Ishikawa (cell line): ENCODE measurements around the gene GRID1.

ENCODE experiments used
- CEBPB ChIP-seq: IDR thresholded peaks from 2 replicates; pipeline ENCODE4 v1.6.1; 2012
- CREB1 ChIP-seq: IDR thresholded peaks from 2 replicates; pipeline ENCODE4 v1.6.1; 2012; ENCODE audit warnings: low read depth
- EP300 ChIP-seq: IDR thresholded peaks from 2 replicates; pipeline ENCODE4 v1.6.1; 2012; ENCODE audit warnings: borderline replicate concordance
- FOXM1 ChIP-seq: IDR thresholded peaks from 2 replicates; pipeline ENCODE4 v1.6.1; 2012; ENCODE audit warnings: low read depth, borderline replicate concordance
- NFIC ChIP-seq: IDR thresholded peaks from 2 replicates; pipeline ENCODE4 v1.6.1; 2012
- RAD21 ChIP-seq: IDR thresholded peaks from 2 replicates; pipeline ENCODE4 v1.6.1; 2012; ENCODE audit warnings: low read depth
- TAF1 ChIP-seq: IDR thresholded peaks from 2 replicates; pipeline ENCODE4 v1.6.1; 2012; ENCODE audit warnings: low read depth, mild to moderate bottlenecking
- TEAD4 ChIP-seq: IDR thresholded peaks from 2 replicates; pipeline ENCODE4 v1.6.1; 2012
- TF ChIP-seq, protein P1 (sequence below): IDR thresholded peaks from 2 replicates; pipeline ENCODE4 v1.6.1; 2012
- TF ChIP-seq, protein P2 (sequence below): IDR thresholded peaks from 2 replicates; pipeline ENCODE4 v1.6.1; 2012; ENCODE audit warnings: low read depth, mild to moderate bottlenecking

DNA sequence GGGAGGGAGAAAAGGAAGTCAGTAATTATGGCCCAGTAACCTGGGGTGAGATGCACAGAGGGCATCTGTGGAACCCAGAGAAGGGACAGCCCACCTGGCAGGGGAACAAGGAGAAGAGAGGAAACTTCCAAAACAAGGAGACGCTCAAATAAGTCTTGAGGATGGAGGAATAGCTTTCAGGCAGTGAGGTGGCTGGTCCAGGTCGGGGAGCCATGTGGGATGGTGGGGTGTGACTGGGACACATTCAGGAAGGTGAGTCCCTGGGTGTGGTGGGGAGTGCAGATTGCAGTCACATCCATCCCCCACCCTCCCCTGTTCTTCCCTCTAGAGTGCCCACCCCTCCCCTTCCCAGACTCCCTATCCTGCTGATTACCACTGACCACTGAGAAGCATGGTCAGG lies 175.4 kb downstream of the GRID1 start:
- TF ChIP-seq, protein P1, sequence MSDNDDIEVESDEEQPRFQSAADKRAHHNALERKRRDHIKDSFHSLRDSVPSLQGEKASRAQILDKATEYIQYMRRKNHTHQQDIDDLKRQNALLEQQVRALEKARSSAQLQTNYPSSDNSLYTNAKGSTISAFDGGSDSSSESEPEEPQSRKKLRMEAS: no peak
- no peak for TF ChIP-seq EP300
- TF ChIP-seq RAD21: no peak
- TF ChIP-seq TAF1: no peak
- TF ChIP-seq TEAD4: no peak
- TF ChIP-seq, protein P2, sequence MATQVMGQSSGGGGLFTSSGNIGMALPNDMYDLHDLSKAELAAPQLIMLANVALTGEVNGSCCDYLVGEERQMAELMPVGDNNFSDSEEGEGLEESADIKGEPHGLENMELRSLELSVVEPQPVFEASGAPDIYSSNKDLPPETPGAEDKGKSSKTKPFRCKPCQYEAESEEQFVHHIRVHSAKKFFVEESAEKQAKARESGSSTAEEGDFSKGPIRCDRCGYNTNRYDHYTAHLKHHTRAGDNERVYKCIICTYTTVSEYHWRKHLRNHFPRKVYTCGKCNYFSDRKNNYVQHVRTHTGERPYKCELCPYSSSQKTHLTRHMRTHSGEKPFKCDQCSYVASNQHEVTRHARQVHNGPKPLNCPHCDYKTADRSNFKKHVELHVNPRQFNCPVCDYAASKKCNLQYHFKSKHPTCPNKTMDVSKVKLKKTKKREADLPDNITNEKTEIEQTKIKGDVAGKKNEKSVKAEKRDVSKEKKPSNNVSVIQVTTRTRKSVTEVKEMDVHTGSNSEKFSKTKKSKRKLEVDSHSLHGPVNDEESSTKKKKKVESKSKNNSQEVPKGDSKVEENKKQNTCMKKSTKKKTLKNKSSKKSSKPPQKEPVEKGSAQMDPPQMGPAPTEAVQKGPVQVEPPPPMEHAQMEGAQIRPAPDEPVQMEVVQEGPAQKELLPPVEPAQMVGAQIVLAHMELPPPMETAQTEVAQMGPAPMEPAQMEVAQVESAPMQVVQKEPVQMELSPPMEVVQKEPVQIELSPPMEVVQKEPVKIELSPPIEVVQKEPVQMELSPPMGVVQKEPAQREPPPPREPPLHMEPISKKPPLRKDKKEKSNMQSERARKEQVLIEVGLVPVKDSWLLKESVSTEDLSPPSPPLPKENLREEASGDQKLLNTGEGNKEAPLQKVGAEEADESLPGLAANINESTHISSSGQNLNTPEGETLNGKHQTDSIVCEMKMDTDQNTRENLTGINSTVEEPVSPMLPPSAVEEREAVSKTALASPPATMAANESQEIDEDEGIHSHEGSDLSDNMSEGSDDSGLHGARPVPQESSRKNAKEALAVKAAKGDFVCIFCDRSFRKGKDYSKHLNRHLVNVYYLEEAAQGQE: no peak
- TF ChIP-seq CREB1: no peak
- TF ChIP-seq FOXM1: no peak
- TF ChIP-seq NFIC: no peak
- TF ChIP-seq CEBPB: no peak
